Measurements from ENCODE around the gene MCEMP1.

The MCEMP1 gene

DNA sequence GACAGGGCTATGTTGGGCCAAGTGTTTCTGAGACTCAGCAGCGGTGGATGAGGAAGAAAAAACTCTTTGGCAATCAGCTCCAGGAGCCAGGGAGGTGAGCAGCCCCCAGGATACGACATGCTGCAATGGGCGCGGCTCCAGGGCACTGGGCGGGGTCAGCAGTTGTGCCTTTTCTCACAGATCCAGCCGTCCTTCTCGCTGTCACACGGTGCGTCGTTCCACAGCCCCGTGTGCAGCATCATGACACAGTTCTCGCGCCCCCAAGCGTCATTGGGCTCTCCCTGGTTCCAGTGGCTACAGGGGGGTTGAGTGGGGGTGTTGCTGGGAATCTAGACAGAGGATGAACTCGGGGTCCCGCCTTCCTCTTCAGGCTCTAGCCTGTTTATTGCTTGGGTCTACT, 52.3 kb downstream of the MCEMP1 start:
- no peak for DNase-seq (ENCODE audit: low read depth, low spot score)
